B cell (primary cell): Measurements from ENCODE around the gene PANK4. TPM values are rescaled to one million over a fixed set of nuclear protein-coding genes. Genes with fewer than 3 reads are reported as not detected.

Experiments
- ATAC-seq: fragments of 200-7000 bp; cut with Tn5 transposase; one replicate; pipeline ENCODE4 v1.10.0; 2021; ENCODE audit warnings: low read depth, mild to moderate bottlenecking, moderate number of reproducible peaks, moderate library complexity
- CTCF ChIA-PET: fragments of 350-600 bp; sonication (Branson Sonifier 250); formaldehyde crosslinking; loops from one replicate; lab custom pipeline; 2021; ENCODE audit warnings: antibody characterized with exemption, inconsistent platforms; lab: Charles Lee
- POLR2A ChIA-PET: fragments of 350-600 bp; sonication (Branson Sonifier 250); formaldehyde crosslinking; loops from one replicate; lab custom pipeline; 2021; ENCODE audit warnings: antibody characterized with exemption; lab: Charles Lee
- DNase-seq: peaks from one replicate; pipeline ENCODE4 v3.0.0; 2013
- H2AFZ ChIP-seq: 2 replicates; pipeline ENCODE4 v1.6.1; 2012; ENCODE audit warnings: mild to moderate bottlenecking, low read depth, low read length; ENCODE audit not compliant: insufficient read depth, poor library complexity, severe bottlenecking
- H3K27ac ChIP-seq, 2 donors: 1 replicate in 1 of 2; 2 replicates in 1 of 2; pipeline ENCODE4 v1.5.1; 2012 to 2013; ENCODE audit warnings: low read length in 2 of 2, mild to moderate bottlenecking in 2 of 2, moderate library complexity in 1 of 2
- H3K27me3 ChIP-seq, 4 experiments: fragments of 200-600 bp in 1 of 4; sonication (generic) in 1 of 4; replicated peaks in 1 of 4; 1 replicate in 2 of 4; 2 replicates in 2 of 4; pipeline versions ENCODE4 v1.6.1 to v1.7.0; 2013 to 2016; ENCODE audit warnings: low read length in 3 of 4, mild to moderate bottlenecking in 2 of 4, mixed read lengths in 1 of 4, moderate library complexity in 1 of 4; ENCODE audit not compliant: insufficient read depth in 4 of 4, control insufficient read depth in 3 of 4; ENCODE audit errors: control extremely low read depth in 1 of 4
- H3K36me3 ChIP-seq, 2 experiments: replicated peaks in 1 of 2; 1 replicate in 1 of 2; 2 replicates in 1 of 2; pipeline versions ENCODE4 v1.6.1 to v1.7.1; 2013; ENCODE audit warnings: low read length in 1 of 2; ENCODE audit not compliant: insufficient read depth in 2 of 2, control insufficient read depth in 1 of 2; ENCODE audit errors: control extremely low read depth in 1 of 2, extremely low read depth in 1 of 2
- H3K4me1 ChIP-seq, 2 donors: fragments of 200-600 bp in 1 of 2; sonication (generic) in 1 of 2; 1 replicate in 1 of 2; 2 replicates in 1 of 2; pipeline versions ENCODE4 v1.5.1 to v1.6.1; 2013 to 2017; ENCODE audit warnings: low read length in 2 of 2; ENCODE audit not compliant: control insufficient read depth in 2 of 2, insufficient read depth in 2 of 2
- H3K4me2 ChIP-seq: replicated peaks from 2 replicates; pipeline ENCODE3; 2012; ENCODE audit warnings: mild to moderate bottlenecking, low read depth, low read length; ENCODE audit not compliant: poor library complexity, severe bottlenecking
- H3K4me3 ChIP-seq, 5 experiments: fragments of 200-600 bp in 1 of 5; sonication (generic) in 1 of 5; 1 replicate in 3 of 5; 2 replicates in 2 of 5; pipeline versions ENCODE4 v1.5.1 to v1.7.0; 2011 to 2016; ENCODE audit warnings: low read length in 4 of 5, mild to moderate bottlenecking in 4 of 5, low read depth in 2 of 5, control low read depth in 1 of 5, moderate library complexity in 1 of 5; ENCODE audit not compliant: insufficient read depth in 1 of 5; ENCODE audit errors: control extremely low read depth in 1 of 5, extremely low read depth in 1 of 5
- H3K79me2 ChIP-seq: fragments of 200-600 bp; sonication (generic); one replicate; pipeline ENCODE4 v1.6.0; 2016; ENCODE audit warnings: low read length; ENCODE audit not compliant: control insufficient read depth, insufficient read depth
- H3K9ac ChIP-seq: fragments of 200-600 bp; sonication (generic); 2 replicates; pipeline ENCODE4 v1.6.1; 2017; ENCODE audit warnings: mild to moderate bottlenecking, low read length, moderate library complexity
- H3K9me3 ChIP-seq, 3 donors: one replicate each; pipeline versions ENCODE4 v1.6.1 to v1.7.1; 2013; ENCODE audit warnings: low read length in 2 of 3; ENCODE audit not compliant: control insufficient read depth in 2 of 3, insufficient read depth in 1 of 3; ENCODE audit errors: control extremely low read depth in 1 of 3
- H4K20me1 ChIP-seq: 2 replicates; pipeline ENCODE4 v1.6.0; 2012; ENCODE audit warnings: mild to moderate bottlenecking, low read length; ENCODE audit not compliant: insufficient read depth, control insufficient read depth, poor library complexity, severe bottlenecking
- H3K27ac Mint-ChIP-seq: one replicate; pipeline ENCODE4 v1.8.0; 2021; ENCODE audit warnings: mixed read lengths
- H3K27me3 Mint-ChIP-seq: one replicate; pipeline ENCODE4 v1.8.0; 2021; ENCODE audit warnings: mixed read lengths
- H3K4me1 Mint-ChIP-seq: one replicate; pipeline ENCODE4 v1.8.0; 2021; ENCODE audit warnings: mixed read lengths
- H3K4me3 Mint-ChIP-seq: one replicate; pipeline ENCODE4 v1.8.0; 2021; ENCODE audit warnings: mixed read lengths
- H3K9me3 Mint-ChIP-seq: one replicate; pipeline ENCODE4 v1.8.0; 2022; ENCODE audit warnings: mixed read lengths; ENCODE audit not compliant: insufficient read depth
- CTCF ChIP-seq: fragments of 200-600 bp; IDR thresholded peaks from one replicate; pipeline ENCODE4 v1.8.0; 2022; ENCODE audit warnings: antibody characterized with exemption, mild to moderate bottlenecking
- EZH2 ChIP-seq: IDR thresholded peaks from 2 replicates; pipeline ENCODE4 v1.6.1; 2012; ENCODE audit warnings: borderline replicate concordance, low read depth, mild to moderate bottlenecking, moderate library complexity, low read length; ENCODE audit not compliant: insufficient read depth, poor library complexity, severe bottlenecking
- WGBS: methylation state at CpG from one replicate; pipeline ENCODE4 v1.1.5; 2013; ENCODE audit warnings: missing lambda C conversion rate; ENCODE audit not compliant: insufficient coverage; 5-methylcytosine and 5-hydroxymethylcytosine counted together
- intact Hi-C: fragments of 100-400 bp; cut with micrococcal nuclease; formaldehyde crosslinking; loops from one replicate; pipeline ENCODE4 v1.10.0; 2022
- polyA plus RNA-seq: library from polyadenylated mRNA; depleted of rRNA; stranded (reverse); fragments of >200 nt; gene quantifications from 2 replicates; pipeline ENCODE4 v1.2.3, GENCODE V29; 2012
- total RNA-seq, 2 donors: library from RNA; stranded (reverse); fragments of 120-200 nt in 1 of 2; gene quantifications; 1 replicate in 1 of 2; 2 replicates in 1 of 2; pipeline versions ENCODE4 v1.2.3 to v1.2.4, GENCODE V29; 2013 to 2022

Gene PANK4
- total and polyA plus RNA-seq, 2 donors (not counting 1 experiment from before 2014, with no cell fraction given) = 38.0 to 80.5 TPM

GRCh38 chr1:2520806-2521205 lies 5.6 kb downstream of the PANK4 start:
- intact Hi-C loops = no loop called here
- no peak for TF ChIP-seq EZH2
- TF ChIP-seq CTCF = no peak
- ChIA-PET CTCF (no interaction called here), POLR2A (interaction anchor here (0.6 kb wide), 1 partner anchor 1021 kb away, joined by 3 read pairs; no protein-coding TSS in a partner anchor)
- Histone ChIP-seq H3K4me2 (no peak overlapping the region), H2AFZ (no peak overlapping the region), H3K9me3 (no peaks in the 10 kb centered on the region), H3K4me3 (no peak overlapping the region), H4K20me1 (peaks cover 98% of the 10 kb centered on the region), H3K27me3 (no peaks in the 10 kb centered on the region), H3K9ac (no peak overlapping the region), H3K27ac (no peak overlapping the region), H3K4me1 (peaks cover 19 to 22% of the 10 kb centered on the region in 2 donors), H3K79me2 (peaks cover 76% of the 10 kb centered on the region), H3K36me3 (peaks cover 0 to 52% of the 10 kb centered on the region in 2 experiments)
- Mint-ChIP-seq H3K27ac (no peak overlapping the region), H3K4me1 (peaks cover 23% of the 10 kb centered on the region), H3K4me3 (no peak overlapping the region), H3K27me3 (no peaks in the 10 kb centered on the region), H3K9me3 (no peaks in the 10 kb centered on the region)
- no peak for ATAC-seq
- 99% methylated on average over 20 of the region's 21 CpGs for WGBS
- no peak for DNase-seq

GRCh38 chr1:2520206-2520605 lies 6.2 kb downstream of the PANK4 start:
- DNase-seq (no peak), ATAC-seq (no peak)
- CTCF ChIA-PET = interaction anchor here (1.0 kb wide), 1 partner anchor 267 kb away, joined by 3 read pairs; no protein-coding TSS in a partner anchor
- Histone ChIP-seq H3K4me1 (peaks cover 14 to 16% of the 10 kb centered on the region in 2 donors), H3K4me2 (no peak overlapping the region), H3K9ac (no peak overlapping the region), H3K27me3 (no peaks in the 10 kb centered on the region), H3K9me3 (no peaks in the 10 kb centered on the region), H4K20me1 (peaks cover 98% of the 10 kb centered on the region), H3K4me3 (no peak overlapping the region), H3K79me2 (peaks cover 71% of the 10 kb centered on the region), H3K27ac (no peak overlapping the region), H3K36me3 (peaks cover 0 to 57% of the 10 kb centered on the region in 2 experiments), H2AFZ (no peak overlapping the region)
- 96% methylated on average over 16 of the region's 20 CpGs for WGBS
- POLR2A ChIA-PET = interaction anchor here (0.6 kb wide), 1 partner anchor 1021 kb away, joined by 3 read pairs; no protein-coding TSS in a partner anchor
- H3K27ac Mint-ChIP-seq = no peak overlapping the region
- H3K4me3 Mint-ChIP-seq = no peak overlapping the region
- intact Hi-C loops = no loop called here
- no peak for TF ChIP-seq EZH2
- no peak for TF ChIP-seq CTCF
- no peaks in the 10 kb centered on the region for H3K9me3 Mint-ChIP-seq
- peaks cover 22% of the 10 kb centered on the region for H3K4me1 Mint-ChIP-seq
- H3K27me3 Mint-ChIP-seq = no peaks in the 10 kb centered on the region
